Mucosa of stomach (tissue), 1 donor: ENCODE data around the gene STK40.

ENCODE experiments used
- H3K27me3 ChIP-seq: one replicate; pipeline ENCODE4 v1.7.0; 2013; ENCODE audit warnings: mild to moderate bottlenecking, low read length; ENCODE audit not compliant: control insufficient read depth, insufficient read depth
- H3K36me3 ChIP-seq: one replicate; pipeline ENCODE4 v1.7.0; 2013; ENCODE audit warnings: low read length; ENCODE audit not compliant: control insufficient read depth, insufficient read depth
- H3K4me1 ChIP-seq: one replicate; pipeline ENCODE4 v1.7.0; 2013; ENCODE audit warnings: mild to moderate bottlenecking, low read length; ENCODE audit not compliant: control insufficient read depth, insufficient read depth
- H3K4me3 ChIP-seq: one replicate; pipeline ENCODE4 v1.7.0; 2013; ENCODE audit warnings: low read length
- H3K9ac ChIP-seq: one replicate; pipeline ENCODE4 v1.7.0; 2013; ENCODE audit warnings: mild to moderate bottlenecking, low read length, moderate library complexity
- H3K9me3 ChIP-seq: one replicate; pipeline ENCODE4 v1.7.0; 2013; ENCODE audit warnings: mild to moderate bottlenecking, low read length, moderate library complexity; ENCODE audit not compliant: control insufficient read depth
- donor health status: Pancreatic carcinoma.

STK40 gene

DNA sequence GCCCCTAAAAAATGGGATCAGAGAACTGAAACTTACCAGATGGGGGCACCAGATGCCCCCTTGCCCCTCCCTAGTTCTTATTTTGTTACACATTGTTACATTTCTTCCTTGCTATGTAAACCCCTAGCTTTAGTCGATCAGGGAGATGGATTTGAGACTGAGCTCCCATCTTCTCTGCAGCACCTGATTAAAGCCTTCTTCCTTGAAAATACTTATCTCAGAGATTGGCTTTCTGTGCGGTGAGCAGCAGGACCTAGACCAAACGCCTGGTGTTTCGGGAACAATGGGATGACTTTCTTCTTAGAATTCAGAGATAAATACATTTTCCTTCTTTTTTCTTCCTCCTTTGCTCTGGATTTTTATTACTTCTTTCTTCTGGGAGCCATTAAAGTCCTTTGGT is 28.7 kb upstream of the STK40 start:
- H3K27me3 ChIP-seq = no peaks in the 10 kb centered on the region
- H3K4me1 ChIP-seq = no peaks in the 10 kb centered on the region
- H3K9ac ChIP-seq = no peak overlapping the region
- no peaks in the 10 kb centered on the region for H3K36me3 ChIP-seq
- no peak overlapping the region for H3K4me3 ChIP-seq
- no peaks in the 10 kb centered on the region for H3K9me3 ChIP-seq

- no peaks in the 10 kb centered on the region for H3K36me3 ChIP-seq
- H3K4me1 ChIP-seq = no peaks in the 10 kb centered on the region
- no peaks in the 10 kb centered on the region for H3K9me3 ChIP-seq
- H3K9ac ChIP-seq = no peak overlapping the region
- H3K27me3 ChIP-seq = no peaks in the 10 kb centered on the region
- no peak overlapping the region for H3K4me3 ChIP-seq
Measured at GRCh38 chr1:36411674-36412648, 26.2 kb upstream of the STK40 start.

DNA sequence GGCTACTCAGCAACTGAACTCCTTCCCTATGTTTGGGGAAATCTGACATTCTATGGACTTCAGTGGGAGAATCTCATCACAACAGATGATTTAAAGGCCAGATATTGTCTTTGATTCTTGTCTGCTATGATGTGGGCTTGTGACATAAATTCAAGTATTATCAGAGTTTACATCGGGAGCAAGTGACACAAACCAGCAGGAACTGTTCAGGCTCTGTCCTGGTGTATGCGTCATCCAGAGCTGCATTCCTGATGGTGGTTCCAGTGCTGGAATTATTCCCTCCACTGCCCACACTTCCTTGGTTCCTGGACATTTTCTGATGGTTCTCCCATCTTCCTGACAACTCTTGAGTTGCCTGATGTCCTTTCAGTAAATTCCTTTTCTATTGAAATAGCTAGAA is 22.8 kb upstream of the STK40 start:
- H3K27me3 ChIP-seq = no peaks in the 10 kb centered on the region
- no peaks in the 10 kb centered on the region for H3K4me1 ChIP-seq
- H3K36me3 ChIP-seq = no peaks in the 10 kb centered on the region
- H3K9me3 ChIP-seq = no peaks in the 10 kb centered on the region
- no peak overlapping the region for H3K9ac ChIP-seq
- H3K4me3 ChIP-seq = no peak overlapping the region

GRCh38 chr1:36406440-36406839 is 20.7 kb upstream of the STK40 start:
- Histone ChIP-seq H3K9ac (no peak overlapping the region), H3K36me3 (no peaks in the 10 kb centered on the region), H3K27me3 (no peaks in the 10 kb centered on the region), H3K4me3 (no peak overlapping the region), H3K9me3 (no peaks in the 10 kb centered on the region), H3K4me1 (no peaks in the 10 kb centered on the region)

DNA sequence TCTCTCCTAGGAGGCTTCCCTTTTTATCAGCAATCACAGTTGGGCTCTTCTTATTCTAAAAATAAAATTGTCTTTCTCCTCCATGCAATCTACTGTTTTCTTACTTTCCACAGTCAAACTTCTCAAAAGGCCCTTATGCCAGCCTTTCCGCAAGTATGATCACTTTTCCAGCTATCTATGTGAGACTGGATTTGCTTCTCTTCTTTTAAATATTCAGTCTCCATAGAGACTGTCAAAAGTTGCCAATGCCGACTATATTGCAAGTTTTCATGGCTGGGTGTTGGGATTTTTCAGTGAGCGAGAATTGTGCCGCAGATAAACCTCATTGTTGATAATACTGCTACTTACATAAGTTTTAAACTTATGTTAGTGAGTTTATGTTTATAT is 16.8 kb upstream of the STK40 start:
- H3K4me3 ChIP-seq = no peak overlapping the region
- no peaks in the 10 kb centered on the region for H3K36me3 ChIP-seq
- no peaks in the 10 kb centered on the region for H3K27me3 ChIP-seq
- H3K9ac ChIP-seq = no peak overlapping the region
- H3K9me3 ChIP-seq = no peaks in the 10 kb centered on the region
- no peaks in the 10 kb centered on the region for H3K4me1 ChIP-seq

DNA sequence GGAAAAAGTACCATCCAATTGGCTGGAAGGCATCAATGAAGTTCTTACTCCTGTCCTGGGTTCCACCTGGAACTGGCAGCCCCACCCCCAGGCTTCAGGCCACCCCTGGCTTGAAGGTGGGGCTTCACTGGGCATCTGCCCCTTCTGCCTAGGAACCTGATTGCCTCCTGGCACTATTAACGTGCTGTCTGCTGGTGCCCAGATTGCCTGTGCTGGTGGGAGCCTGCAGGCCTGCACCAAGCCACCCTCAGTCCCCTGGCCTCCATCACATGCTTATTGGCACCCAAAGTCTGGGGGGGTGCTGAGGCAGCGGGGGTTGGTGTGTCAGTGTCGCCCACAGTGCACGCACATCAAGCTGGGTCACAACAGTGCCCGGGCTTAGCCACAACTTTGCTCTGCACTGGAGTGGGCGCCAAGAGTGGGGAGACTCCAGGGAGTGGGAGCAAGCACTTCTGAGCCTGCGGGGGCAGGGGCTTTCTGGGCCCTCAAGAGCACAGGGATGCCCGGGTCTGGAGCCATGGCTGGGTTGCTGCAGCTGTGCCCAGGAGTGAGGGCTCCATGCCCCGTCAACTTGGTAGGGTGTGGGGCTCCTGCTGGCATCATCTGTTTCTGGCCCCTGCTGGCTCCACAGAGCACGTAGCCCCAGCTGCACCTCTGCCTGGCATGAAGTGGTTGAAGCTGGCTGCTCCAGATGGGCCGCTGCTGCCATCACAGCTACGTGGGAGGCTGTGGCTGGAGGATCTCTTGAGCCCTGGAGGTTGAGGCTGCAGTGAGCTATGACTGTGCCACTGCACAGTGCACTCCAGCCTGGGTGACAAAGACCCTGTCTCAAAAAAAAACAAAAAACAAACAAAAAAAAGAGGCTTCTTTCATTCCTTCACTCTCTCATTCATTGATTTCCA is 16.1 kb upstream of the STK40 start:
- H3K4me3 ChIP-seq = no peak overlapping the region
- H3K4me1 ChIP-seq = no peaks in the 10 kb centered on the region
- no peaks in the 10 kb centered on the region for H3K9me3 ChIP-seq
- H3K9ac ChIP-seq = no peak overlapping the region
- no peaks in the 10 kb centered on the region for H3K27me3 ChIP-seq
- H3K36me3 ChIP-seq = no peaks in the 10 kb centered on the region

DNA sequence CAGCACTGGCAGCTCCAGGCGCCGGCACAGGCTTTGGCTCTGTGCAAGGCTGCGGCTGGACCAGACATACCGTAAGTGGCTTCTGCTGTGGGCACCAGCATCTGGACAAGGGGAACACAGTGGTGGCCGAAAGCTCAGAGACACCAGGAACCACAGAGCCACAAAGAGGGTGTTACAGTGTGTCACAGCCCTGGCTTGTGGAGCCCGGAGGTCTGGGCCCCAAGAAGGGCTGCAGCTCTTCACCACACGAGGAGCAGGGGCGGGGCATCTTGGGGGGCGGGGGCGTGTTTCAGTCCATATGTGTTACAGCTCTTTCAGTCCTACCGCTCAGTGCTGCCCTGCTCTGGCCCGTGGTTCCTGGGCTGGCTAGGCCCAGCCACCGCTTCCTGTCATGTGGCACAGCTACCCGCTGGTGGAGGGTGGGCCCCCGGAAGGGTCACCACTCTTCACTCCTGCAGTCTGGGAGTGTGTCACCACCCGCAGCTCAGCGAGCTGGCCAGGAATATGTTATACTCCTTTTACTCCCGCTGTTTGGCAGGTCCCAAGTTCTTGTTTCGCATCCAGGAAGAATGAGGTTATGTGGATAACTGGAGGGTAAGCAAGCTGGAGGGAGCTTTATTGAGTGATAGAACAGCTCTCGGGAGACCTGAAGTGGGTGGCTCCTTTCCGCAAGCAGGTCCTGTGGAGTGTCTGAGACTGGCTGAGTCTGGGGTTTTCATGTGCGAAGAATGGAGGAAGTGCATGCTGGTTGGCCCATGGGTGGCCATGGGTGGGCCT is 15.3 kb upstream of the STK40 start:
- no peaks in the 10 kb centered on the region for H3K36me3 ChIP-seq
- H3K9ac ChIP-seq = no peak overlapping the region
- no peak overlapping the region for H3K4me3 ChIP-seq
- H3K4me1 ChIP-seq = no peaks in the 10 kb centered on the region
- H3K9me3 ChIP-seq = no peaks in the 10 kb centered on the region
- H3K27me3 ChIP-seq = no peaks in the 10 kb centered on the region

DNA sequence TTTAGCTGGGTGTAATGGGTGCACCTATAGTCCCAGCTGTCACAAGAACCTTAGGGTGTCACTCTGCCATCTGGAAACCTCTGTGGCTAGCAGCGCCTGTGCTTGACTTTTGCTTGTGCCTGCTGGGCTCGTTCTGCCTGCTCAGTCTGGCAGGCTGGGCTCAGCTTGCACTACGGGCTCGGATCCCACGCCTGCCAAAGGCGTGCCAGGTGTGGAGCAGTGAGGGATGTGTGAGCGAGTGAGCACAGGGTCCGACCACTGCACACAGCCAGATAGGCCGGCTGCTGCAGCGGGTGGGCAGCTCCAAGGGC is 14.7 kb upstream of the STK40 start:
- no peak overlapping the region for H3K4me3 ChIP-seq
- no peaks in the 10 kb centered on the region for H3K36me3 ChIP-seq
- H3K4me1 ChIP-seq = no peaks in the 10 kb centered on the region
- H3K27me3 ChIP-seq = no peaks in the 10 kb centered on the region
- no peaks in the 10 kb centered on the region for H3K9me3 ChIP-seq
- H3K9ac ChIP-seq = no peak overlapping the region

- no peaks in the 10 kb centered on the region for H3K27me3 ChIP-seq
- no peak overlapping the region for H3K4me3 ChIP-seq
- H3K36me3 ChIP-seq = no peaks in the 10 kb centered on the region
- no peak overlapping the region for H3K9ac ChIP-seq
- no peaks in the 10 kb centered on the region for H3K9me3 ChIP-seq
- H3K4me1 ChIP-seq = no peaks in the 10 kb centered on the region
Measured at GRCh38 chr1:36398370-36398977, 12.8 kb upstream of the STK40 start.

DNA sequence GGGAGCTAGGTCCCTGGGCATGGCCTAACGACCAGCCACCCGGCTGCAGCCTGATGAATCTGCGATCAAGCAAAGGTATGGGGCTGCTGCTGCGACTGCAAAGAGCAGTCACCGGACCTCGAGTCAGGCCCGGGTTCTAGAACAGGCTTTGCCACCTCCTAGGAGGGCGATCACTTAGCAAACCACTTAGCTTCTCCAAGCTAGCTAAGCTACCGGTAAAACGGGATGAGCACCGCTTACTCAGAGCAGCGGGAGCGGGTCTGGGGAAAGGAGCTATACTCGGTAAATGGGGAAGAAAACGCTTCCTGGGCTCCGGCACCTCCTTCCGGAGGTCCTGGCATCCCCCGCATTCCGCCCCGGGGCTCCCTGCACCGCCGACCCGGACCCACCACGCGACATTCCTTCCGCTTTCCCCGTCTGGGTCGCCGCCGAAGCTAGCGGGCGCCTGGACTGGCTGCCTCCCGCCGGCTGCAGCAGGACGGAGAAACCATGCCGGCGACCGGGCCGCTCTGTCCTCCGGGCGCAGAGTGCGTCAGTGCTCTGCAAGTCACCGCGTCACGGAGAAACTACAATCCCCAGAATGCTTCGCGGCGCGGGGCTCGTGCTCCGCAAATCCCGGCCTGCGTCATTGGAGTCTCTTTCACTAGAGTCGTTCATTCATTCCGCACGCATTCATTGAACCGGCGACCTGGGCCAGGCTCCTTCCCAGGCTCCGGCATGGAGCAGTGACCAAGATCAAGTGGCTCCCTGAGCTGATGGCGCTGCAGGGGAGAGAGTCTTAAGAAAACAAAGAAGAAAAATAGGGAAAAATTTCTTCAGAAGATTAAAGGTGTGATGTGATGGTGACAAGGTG is 11.9 kb upstream of the STK40 start, which contains the start of gene LSM10:
Gene LSM10 (minus strand): TSS at position 531 of the 853 bp plus-strand sequence. CDS start 3,779 bp downstream, outside the sequence.
- H3K4me1 ChIP-seq = no peaks in the 10 kb centered on the region
- H3K27me3 ChIP-seq = no peaks in the 10 kb centered on the region
- H3K36me3 ChIP-seq = no peaks in the 10 kb centered on the region
- H3K9ac ChIP-seq = peak within 1 kb of the TSS; percentile 72
- H3K9me3 ChIP-seq = no peaks in the 10 kb centered on the region
- H3K4me3 ChIP-seq = peak within 1 kb of the TSS; percentile 85

DNA sequence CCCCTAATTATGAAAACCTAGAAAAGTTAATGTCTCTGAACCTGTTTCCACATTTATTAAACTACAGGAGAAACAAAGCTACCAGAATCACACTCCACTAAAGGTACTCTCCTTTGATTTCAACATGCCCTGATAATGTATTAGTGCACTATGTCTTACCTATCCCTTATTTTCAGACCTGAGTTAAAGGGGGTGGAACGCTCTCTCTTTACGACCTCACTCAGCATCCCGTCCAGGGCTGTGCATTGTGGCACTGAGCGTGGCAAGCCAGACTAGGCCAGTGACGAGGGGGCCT is 11.3 kb upstream of the STK40 start:
- Histone ChIP-seq H3K27me3 (no peaks in the 10 kb centered on the region), H3K4me1 (no peaks in the 10 kb centered on the region), H3K9me3 (no peaks in the 10 kb centered on the region), H3K9ac (peak overlapping the region; percentile 72), H3K36me3 (no peaks in the 10 kb centered on the region), H3K4me3 (peak overlapping the region; percentile 85)
